GM10248 (cell line): Measurements from ENCODE around the gene NSG2.
"Not testable (repeated sequence)": the region's sequence is repeated elsewhere in the genome, so short reads cannot be mapped to it uniquely, and the experiment has no call there.

Experiments
- CTCF ChIA-PET: fragments of 300-600 bp; sonication (Branson Sonifier 250); formaldehyde crosslinking; extraction: SDS; loops from one replicate; lab custom pipeline; 2021; ENCODE audit warnings: antibody characterized with exemption; lab: Yijun Ruan, JAX
- POLR2A ChIA-PET: fragments of 350-650 bp; sonication (Branson Sonifier 250); formaldehyde crosslinking; extraction: SDS; loops from one replicate; lab custom pipeline; 2020; ENCODE audit warnings: antibody characterized with exemption; lab: Yijun Ruan, JAX
- DNase-seq: peaks from one replicate; pipeline ENCODE4 v3.0.0; 2012; ENCODE audit errors: extremely low spot score
- TF ChIP-seq, protein P1 (sequence below): IDR thresholded peaks from 2 replicates; pipeline ENCODE4 v1.5.1; 2012; ENCODE audit warnings: mild to moderate bottlenecking, low read depth; ENCODE audit errors: extremely low read depth, missing control alignments, control extremely low read depth

The NSG2 gene

GRCh38 chr5:174141398-174141797, 95.9 kb downstream of the NSG2 start:
- TF ChIP-seq, protein P1, sequence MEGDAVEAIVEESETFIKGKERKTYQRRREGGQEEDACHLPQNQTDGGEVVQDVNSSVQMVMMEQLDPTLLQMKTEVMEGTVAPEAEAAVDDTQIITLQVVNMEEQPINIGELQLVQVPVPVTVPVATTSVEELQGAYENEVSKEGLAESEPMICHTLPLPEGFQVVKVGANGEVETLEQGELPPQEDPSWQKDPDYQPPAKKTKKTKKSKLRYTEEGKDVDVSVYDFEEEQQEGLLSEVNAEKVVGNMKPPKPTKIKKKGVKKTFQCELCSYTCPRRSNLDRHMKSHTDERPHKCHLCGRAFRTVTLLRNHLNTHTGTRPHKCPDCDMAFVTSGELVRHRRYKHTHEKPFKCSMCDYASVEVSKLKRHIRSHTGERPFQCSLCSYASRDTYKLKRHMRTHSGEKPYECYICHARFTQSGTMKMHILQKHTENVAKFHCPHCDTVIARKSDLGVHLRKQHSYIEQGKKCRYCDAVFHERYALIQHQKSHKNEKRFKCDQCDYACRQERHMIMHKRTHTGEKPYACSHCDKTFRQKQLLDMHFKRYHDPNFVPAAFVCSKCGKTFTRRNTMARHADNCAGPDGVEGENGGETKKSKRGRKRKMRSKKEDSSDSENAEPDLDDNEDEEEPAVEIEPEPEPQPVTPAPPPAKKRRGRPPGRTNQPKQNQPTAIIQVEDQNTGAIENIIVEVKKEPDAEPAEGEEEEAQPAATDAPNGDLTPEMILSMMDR: no peak
- DNase-seq: no peak
- ChIA-PET CTCF (no interaction called here), POLR2A (no interaction called here)

- no peak for DNase-seq
- CTCF ChIA-PET: no interaction called here
- POLR2A ChIA-PET: no interaction called here
- TF ChIP-seq, protein P1: no peak
Measured at GRCh38 chr5:174145091-174145490, 99.6 kb downstream of the NSG2 start.

- TF ChIP-seq, protein P1: no peak
- ChIA-PET CTCF (no interaction called here), POLR2A (no interaction called here)
- no peak for DNase-seq
Measured at GRCh38 chr5:174145821-174146220, 100.3 kb downstream of the NSG2 start.

DNA sequence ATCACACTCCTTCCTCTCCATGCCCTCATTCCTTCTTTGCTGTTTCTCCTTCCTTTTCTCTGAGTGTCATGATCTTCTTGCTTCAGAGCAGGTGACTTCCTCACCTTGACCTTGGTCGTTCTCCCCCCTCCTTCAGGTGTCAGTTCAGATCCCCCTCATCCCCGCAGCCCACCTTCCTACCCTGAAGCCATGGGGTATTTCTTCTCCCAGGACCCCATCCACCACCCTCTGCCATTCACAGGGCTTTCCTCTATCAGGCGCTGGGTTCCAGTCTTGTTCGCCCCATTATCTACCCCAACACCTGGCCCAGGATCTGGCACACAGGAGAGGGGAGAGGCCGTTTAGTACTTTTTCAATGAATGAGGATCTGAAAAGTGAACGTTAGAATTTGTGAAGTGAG, 101.0 kb downstream of the NSG2 start:
- POLR2A ChIA-PET: no interaction called here
- no peak for DNase-seq
- CTCF ChIA-PET: no interaction called here
- TF ChIP-seq, protein P1: no peak

GRCh38 chr5:174147012-174147411, 101.5 kb downstream of the NSG2 start:
- DNase-seq, POLR2A ChIA-PET, CTCF ChIA-PET: not testable (repeated sequence)

DNA sequence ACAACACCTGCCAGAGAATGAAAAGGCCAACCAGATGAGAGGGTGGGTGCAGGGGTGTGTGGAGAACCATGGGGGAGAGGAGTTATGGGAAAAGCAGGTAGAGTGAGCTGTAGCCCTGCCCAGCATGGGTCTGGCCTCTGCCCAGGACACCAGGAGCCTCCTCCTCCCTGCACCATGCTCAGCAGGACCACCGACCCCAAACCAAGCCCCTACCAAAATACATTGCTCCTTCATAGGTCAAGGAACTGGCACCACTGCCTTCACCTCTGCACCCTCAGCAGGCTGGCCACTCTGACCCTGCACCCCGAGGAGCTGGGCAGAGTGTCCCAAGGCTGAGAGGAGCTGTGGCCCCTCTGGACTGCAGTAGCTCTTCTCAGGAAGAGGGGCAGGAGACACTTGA, 102.0 kb downstream of the NSG2 start:
- TF ChIP-seq, protein P1: no peak
- CTCF ChIA-PET: interaction anchor here (0.9 kb wide), 1 partner anchor 9 kb away, joined by 3 read pairs; no protein-coding TSS in a partner anchor
- no peak for DNase-seq
- POLR2A ChIA-PET: no interaction called here

GRCh38 chr5:174148721-174149120, 103.2 kb downstream of the NSG2 start:
- no peak for DNase-seq
- TF ChIP-seq, protein P1: no peak
- ChIA-PET POLR2A (no interaction called here), CTCF (no interaction called here)
